AG09319 (cell line): Measurements from ENCODE around the gene ZBTB3.
"Not testable (repeated sequence)": the region's sequence is repeated elsewhere in the genome, so short reads cannot be mapped to it uniquely, and the experiment has no call there.

Source experiments
- DNase-seq: peaks from one replicate; pipeline ENCODE4 v3.0.0-alpha.2; 2010; ENCODE audit warnings: low read depth; ENCODE audit errors: extremely low read depth
- CTCF ChIP-seq: IDR thresholded peaks from 2 replicates; pipeline ENCODE4 v1.5.1; 2011; ENCODE audit warnings: low read depth, mild to moderate bottlenecking, inconsistent platforms, low read length, moderate library complexity

Gene ZBTB3

DNA sequence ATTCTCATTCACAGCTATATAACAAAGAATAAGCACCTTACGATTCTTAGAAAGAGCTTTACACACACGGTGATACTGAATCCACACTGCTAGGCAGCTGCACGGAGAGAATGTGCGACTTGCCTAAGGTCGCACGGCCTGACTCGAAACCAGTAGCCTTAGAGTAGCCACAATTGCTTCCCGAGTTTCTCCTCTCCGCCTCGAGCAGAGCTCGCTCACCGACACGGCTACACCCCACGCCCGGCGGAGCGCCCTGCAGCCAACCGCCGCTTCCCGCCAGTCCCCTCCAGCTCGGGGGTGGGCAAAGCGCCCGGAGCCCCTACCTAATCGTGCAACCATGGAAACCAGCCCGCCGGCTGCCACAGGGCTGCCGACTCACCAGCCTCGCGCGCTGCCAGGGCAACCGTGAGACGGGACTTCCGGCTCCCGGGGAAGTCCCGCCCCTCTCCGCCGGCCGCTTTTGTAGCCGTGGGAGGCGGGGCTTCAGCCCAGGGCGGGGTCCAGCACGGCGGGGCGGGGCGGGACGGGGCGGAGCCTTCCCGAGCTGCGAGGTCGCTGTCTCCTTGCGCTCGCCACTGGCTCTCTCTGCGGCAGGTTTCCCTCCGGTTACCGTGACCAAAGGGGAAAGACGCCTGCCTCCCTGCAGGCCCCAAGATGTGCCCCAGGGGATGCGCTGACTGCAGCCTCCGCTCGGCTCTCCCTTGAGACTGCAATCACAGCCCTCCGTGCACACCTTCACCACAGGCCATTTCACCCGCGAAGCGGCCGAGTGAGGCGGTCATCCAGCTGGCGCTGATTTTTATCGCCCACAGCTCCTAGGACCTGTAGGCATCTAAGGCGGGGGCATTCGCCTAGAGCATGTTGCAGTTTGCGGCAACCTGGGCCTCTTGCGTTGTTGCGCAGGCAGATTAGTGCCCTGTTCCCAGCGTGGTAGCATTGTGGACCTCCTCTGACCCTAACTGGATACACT, 47.8 kb downstream of the ZBTB3 start:
- TF ChIP-seq CTCF, result no peak
- peak; percentile 87 for DNase-seq

DNA sequence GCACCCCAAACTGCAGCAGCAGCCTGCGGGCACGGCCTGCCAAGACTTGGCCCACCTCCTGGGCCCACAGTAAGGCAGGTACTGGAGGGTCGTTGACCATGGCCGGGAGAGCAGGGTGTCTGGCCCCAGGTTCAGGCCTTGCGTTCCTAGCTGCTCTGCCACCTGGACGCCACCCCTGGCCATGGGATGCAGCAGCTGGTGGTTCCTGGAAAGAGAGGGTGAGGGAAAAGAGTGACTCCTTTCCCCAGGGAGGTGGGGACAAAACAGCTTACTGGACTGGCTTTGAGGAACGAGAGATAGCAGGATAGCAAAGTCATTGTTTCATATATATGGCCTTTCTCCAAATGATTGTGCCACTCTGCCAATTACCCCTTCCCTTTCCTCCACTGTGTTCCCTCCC, 48.5 kb downstream of the ZBTB3 start:
- no peak for TF ChIP-seq CTCF
- no peak for DNase-seq

GRCh38 chr11:62703921-62704320, 50.0 kb downstream of the ZBTB3 start:
- not testable (repeated sequence) for DNase-seq

GRCh38 chr11:62702246-62702645, 51.7 kb downstream of the ZBTB3 start:
- DNase-seq, result no peak
- TF ChIP-seq CTCF, result no peak
